Tibial nerve (tissue), 4 donors: ENCODE results near the gene ANO6. TPM values are rescaled to one million over a fixed set of nuclear protein-coding genes. Genes with fewer than 3 reads are reported as not detected.

ENCODE experiments used
- DNase-seq, 2 donors: peaks; one replicate each; pipeline ENCODE4 v3.0.0-alpha.2; 2019; ENCODE audit warnings: low spot score in 2 of 2
- H3K27ac ChIP-seq, 4 donors: fragments of 200-600 bp; sonication (generic) in 3 of 4; one replicate each; pipeline ENCODE4 v1.5.1; 2017 to 2019; ENCODE audit warnings: mild to moderate bottlenecking in 1 of 4
- H3K27me3 ChIP-seq, 2 donors: fragments of 200-600 bp; sonication (generic) in 1 of 2; one replicate each; pipeline versions ENCODE4 v1.5.1 to v1.6.0; 2017 to 2019
- H3K36me3 ChIP-seq, 3 donors: fragments of 200-600 bp; sonication (generic); one replicate each; pipeline ENCODE4 v1.5.1; 2018 to 2019
- H3K4me1 ChIP-seq, 4 donors: fragments of 200-600 bp; sonication (generic) in 3 of 4; one replicate each; pipeline ENCODE4 v1.5.1; 2017 to 2019
- H3K4me3 ChIP-seq, 4 donors: fragments of 200-600 bp; sonication (generic) in 3 of 4; one replicate each; pipeline ENCODE4 v1.5.1; 2017 to 2019; ENCODE audit warnings: mild to moderate bottlenecking in 1 of 4, moderate library complexity in 1 of 4
- H3K9me3 ChIP-seq, 4 donors: fragments of 200-600 bp; sonication (generic) in 3 of 4; one replicate each; pipeline ENCODE4 v1.5.1; 2017 to 2019
- CTCF ChIP-seq, 5 experiments: fragments of 200-600 bp in 3 of 5; fragments of 450-650 bp in 2 of 5; sonication (generic) in 3 of 5; IDR thresholded peaks; one replicate each; pipeline ENCODE4 v1.5.1; 2016 to 2019; ENCODE audit warnings: antibody characterized with exemption in 5 of 5, mild to moderate bottlenecking in 3 of 5, moderate library complexity in 2 of 5
- EP300 ChIP-seq, 2 donors: sonication (generic); formaldehyde crosslinking; IDR thresholded peaks; one replicate each; pipeline ENCODE4 v1.6.1; 2017; ENCODE audit warnings: antibody characterized with exemption in 2 of 2, mild to moderate bottlenecking in 1 of 2
- POLR2A ChIP-seq, 2 donors: fragments of 450-650 bp; IDR thresholded peaks; one replicate each; pipeline ENCODE4 v1.6.1; 2017; ENCODE audit warnings: antibody characterized with exemption in 2 of 2, mild to moderate bottlenecking in 2 of 2, moderate library complexity in 2 of 2
- WGBS, 2 donors: methylation state at CpG; one replicate each; pipeline ENCODE4 v1.1.5; 2018; 5-methylcytosine and 5-hydroxymethylcytosine counted together
- total RNA-seq, 4 donors: library from RNA; depleted of rRNA; stranded (reverse); fragments of >200 nt; gene quantifications; one replicate each; pipeline ENCODE4 v1.1.0, GENCODE V29; 2016

The ANO6 gene
- total RNA-seq, 4 donors from 2014 or later, result 44.1 to 52.2 (median 45.3) TPM

GRCh38 chr12:45216983-45217485 is 1.1 kb downstream of the ANO6 start:
- 7 to 9% methylated on average over 9 of the region's 9 CpGs for WGBS, 2 donors
- peaks cover 0 to 40% (median 11%) of the 10 kb centered on the region in 4 donors for H3K4me1 ChIP-seq
- H3K27ac ChIP-seq, result peak overlapping the region; percentile 89 to 94 (median 94)
- H3K36me3 ChIP-seq, result no peaks in the 10 kb centered on the region
- H3K9me3 ChIP-seq, result no peaks in the 10 kb centered on the region
- no peaks in the 10 kb centered on the region for H3K27me3 ChIP-seq
- peak overlapping the region; percentile 49 to 94 (median 74) for H3K4me3 ChIP-seq
- DNase-seq, result no peak
- TF ChIP-seq CTCF (IDR thresholded peaks at IDR 0.05), result no peak
- no peak for TF ChIP-seq EP300 (IDR thresholded peaks at IDR 0.05)
- TF ChIP-seq POLR2A (IDR thresholded peaks at IDR 0.05), result no peak

GRCh38 chr12:45217846-45218245 is 2.0 kb downstream of the ANO6 start:
- DNase-seq, result no peak
- Histone ChIP-seq H3K4me3 (peak overlapping the region in 1 of 4 donors; percentile 68), H3K27ac (no peak overlapping the region), H3K9me3 (no peaks in the 10 kb centered on the region), H3K4me1 (peaks cover 0 to 40% (median 11%) of the 10 kb centered on the region in 4 donors), H3K36me3 (no peaks in the 10 kb centered on the region), H3K27me3 (no peaks in the 10 kb centered on the region)
- TF ChIP-seq POLR2A (IDR thresholded peaks at IDR 0.05) (no peak), EP300 (IDR thresholded peaks at IDR 0.05) (no peak), CTCF (IDR thresholded peaks at IDR 0.05) (no peak)
- 69 to 78% methylated on average over 2 of the region's 2 CpGs for WGBS, 2 donors

GRCh38 chr12:45219621-45220020 is 3.7 kb downstream of the ANO6 start:
- Histone ChIP-seq H3K4me3 (no peak overlapping the region), H3K4me1 (peaks cover 0 to 39% (median 11%) of the 10 kb centered on the region in 4 donors)
- 93 to 94% methylated on average over 2 of the region's 2 CpGs for WGBS, 2 donors

GRCh38 chr12:45220363-45220931 is 4.6 kb downstream of the ANO6 start:
- H3K36me3 ChIP-seq, result no peaks in the 10 kb centered on the region
- H3K9me3 ChIP-seq, result no peaks in the 10 kb centered on the region
- no peaks in the 10 kb centered on the region for H3K27me3 ChIP-seq
- H3K27ac ChIP-seq, result no peak overlapping the region
- H3K4me1 ChIP-seq, result peaks cover 0 to 34% (median 11%) of the 10 kb centered on the region in 4 donors
- no peak overlapping the region for H3K4me3 ChIP-seq
- TF ChIP-seq POLR2A (IDR thresholded peaks at IDR 0.05), result no peak
- TF ChIP-seq CTCF (IDR thresholded peaks at IDR 0.05), result no peak
- TF ChIP-seq EP300 (IDR thresholded peaks at IDR 0.05), result no peak
- DNase-seq, result no peak

More at GRCh38 chr12:45219621-45220020, 3.7 kb downstream of the ANO6 start:
- DNase-seq, result no peak
- no peaks in the 10 kb centered on the region for H3K9me3 ChIP-seq
- no peaks in the 10 kb centered on the region for H3K36me3 ChIP-seq
- no peaks in the 10 kb centered on the region for H3K27me3 ChIP-seq
- TF ChIP-seq POLR2A (IDR thresholded peaks at IDR 0.05), result no peak
- TF ChIP-seq EP300 (IDR thresholded peaks at IDR 0.05), result no peak
- TF ChIP-seq CTCF (IDR thresholded peaks at IDR 0.05), result no peak
- no peak overlapping the region for H3K27ac ChIP-seq

- TF ChIP-seq POLR2A (IDR thresholded peaks at IDR 0.05) (no peak), EP300 (IDR thresholded peaks at IDR 0.05) (no peak), CTCF (IDR thresholded peaks at IDR 0.05) (no peak)
- no peaks in the 10 kb centered on the region for H3K9me3 ChIP-seq
- no peak overlapping the region for H3K27ac ChIP-seq
- no peaks in the 10 kb centered on the region for H3K27me3 ChIP-seq
- no peak for DNase-seq
- WGBS, 2 donors, result 93 to 94% methylated on average over 6 of the region's 6 CpGs
- no peaks in the 10 kb centered on the region for H3K36me3 ChIP-seq
- no peak overlapping the region for H3K4me3 ChIP-seq
- peaks cover 0 to 34% (median 11%) of the 10 kb centered on the region in 4 donors for H3K4me1 ChIP-seq
Observed at GRCh38 chr12:45220969-45221368, 5.1 kb downstream of the ANO6 start.
